ENCODE results near the gene SAMD15.
"Not testable (repeated sequence)": the region's sequence is repeated elsewhere in the genome, so short reads cannot be mapped to it uniquely, and the experiment has no call there.

The SAMD15 gene

DNA sequence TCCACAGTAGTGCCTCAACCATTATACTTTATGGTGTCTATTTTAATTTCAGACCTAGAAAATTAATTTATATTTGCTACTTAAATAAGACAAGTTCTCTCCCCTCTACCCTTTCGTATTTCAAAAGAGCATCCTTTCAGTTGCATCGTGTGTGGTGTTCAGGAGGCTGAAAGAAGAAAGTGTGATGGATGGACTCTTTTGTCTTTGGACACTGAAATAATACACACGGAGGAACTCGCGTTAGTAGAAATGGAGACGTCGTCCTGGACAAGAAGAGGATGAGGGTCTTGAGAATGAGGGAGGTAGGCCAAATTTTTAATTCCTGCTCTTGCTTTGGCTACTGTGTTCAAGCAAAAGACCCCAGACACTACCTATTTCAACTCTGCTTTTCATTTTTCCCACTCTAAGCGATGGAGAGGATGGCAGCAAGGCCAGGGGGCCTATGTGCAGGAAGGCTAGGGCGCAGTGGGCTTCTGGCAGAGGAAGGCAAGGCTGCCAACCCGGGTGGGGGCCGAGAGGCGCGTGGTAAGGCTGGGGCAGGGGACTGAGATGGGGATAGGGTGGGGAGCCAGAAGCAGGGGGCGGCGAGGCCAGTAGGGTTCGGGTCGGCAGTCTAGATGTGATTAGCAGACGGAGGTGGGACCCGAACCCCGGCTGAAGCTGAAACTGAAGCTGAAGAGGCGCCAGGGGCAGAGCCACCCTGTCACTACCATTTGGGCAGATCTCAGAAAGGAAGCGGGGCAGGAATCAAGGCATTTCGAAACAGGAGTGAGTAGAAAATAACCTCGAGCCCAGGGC, 1.0 kb upstream of the SAMD15 start:
- DNase-seq (ENCODE audit: low read depth in 2 of 2), result peak; percentile 17 to 19

DNA sequence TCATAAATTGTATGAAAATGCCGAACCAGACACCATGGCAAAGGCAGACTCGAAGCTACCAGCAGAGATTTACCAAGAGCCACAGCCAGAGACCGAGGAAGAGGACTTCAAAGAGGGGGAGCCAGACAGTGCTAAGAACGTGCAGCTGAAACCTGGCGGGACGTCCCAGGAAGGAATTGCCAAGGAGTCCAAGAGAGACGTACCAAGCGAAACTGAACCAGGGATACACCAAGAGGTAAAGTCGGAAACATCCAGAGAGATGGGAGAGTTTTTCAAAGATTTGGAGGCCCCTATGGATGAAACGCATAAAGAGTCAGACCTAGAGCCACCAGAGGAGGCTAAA, 294 bp downstream of the SAMD15 start:
- DNase-seq (ENCODE audit: low read depth in 2 of 2), result no peak

DNA sequence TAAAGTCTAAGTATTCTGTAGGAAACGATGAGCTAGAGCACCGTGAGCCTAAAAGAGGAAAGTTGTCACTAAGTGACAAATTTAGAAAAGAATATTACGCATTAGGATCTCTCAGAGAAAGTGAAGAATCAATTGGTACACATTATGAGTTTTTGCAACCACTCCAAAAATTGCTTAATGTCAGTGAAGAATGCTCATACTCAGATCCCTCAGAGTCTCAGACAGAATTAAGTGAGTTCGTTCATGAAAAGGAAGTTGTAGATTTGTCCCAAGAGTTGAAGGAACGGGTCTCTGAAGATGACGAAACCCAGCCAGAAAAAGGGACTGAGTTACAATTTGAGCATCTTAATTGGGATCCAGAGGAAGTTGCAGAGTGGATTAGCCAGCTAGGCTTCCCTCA, 1.5 kb downstream of the SAMD15 start:
- no peak for DNase-seq (ENCODE audit: low read depth in 2 of 2)

DNA sequence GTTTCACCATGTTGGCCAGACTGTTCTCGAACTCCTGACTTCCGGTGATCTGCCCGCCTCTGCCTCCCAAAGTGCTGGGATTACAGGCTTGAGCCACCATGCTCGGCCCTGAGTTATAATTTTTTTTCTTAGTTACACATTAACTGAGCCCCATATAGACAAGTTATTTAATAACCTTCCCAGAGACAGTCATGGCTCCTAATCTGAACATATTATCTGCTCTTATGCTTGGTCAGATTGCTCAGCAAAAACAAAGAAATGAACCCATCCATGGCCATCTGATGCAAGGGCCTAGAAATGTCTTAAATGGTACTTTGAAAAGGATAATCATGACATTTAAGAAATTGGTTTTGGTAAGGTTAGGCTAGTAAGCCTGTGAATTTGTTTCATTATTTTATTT, 13.0 kb downstream of the SAMD15 start:
- DNase-seq (ENCODE audit: low read depth in 2 of 2), result no peak

DNA sequence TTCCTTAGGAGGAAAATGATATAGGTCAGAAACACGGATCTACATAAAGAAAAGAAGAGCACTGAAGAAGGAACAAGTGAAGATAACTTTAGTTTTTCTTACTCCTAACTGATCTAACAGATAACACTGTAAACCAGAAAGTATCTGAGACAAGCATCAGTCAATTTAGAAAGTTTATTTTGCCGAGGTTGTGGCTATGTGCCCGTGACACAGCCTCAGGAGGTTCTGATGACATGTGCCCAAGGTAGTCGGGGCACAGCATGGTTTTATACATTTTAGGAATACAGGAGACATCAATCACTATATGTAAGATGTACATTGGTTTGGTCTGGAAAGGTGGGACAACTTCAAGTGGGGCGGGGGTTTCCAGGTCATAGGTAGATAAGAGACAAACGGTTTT, 23.0 kb downstream of the SAMD15 start:
- DNase-seq (ENCODE audit: low read depth in 2 of 2), result no peak

DNA sequence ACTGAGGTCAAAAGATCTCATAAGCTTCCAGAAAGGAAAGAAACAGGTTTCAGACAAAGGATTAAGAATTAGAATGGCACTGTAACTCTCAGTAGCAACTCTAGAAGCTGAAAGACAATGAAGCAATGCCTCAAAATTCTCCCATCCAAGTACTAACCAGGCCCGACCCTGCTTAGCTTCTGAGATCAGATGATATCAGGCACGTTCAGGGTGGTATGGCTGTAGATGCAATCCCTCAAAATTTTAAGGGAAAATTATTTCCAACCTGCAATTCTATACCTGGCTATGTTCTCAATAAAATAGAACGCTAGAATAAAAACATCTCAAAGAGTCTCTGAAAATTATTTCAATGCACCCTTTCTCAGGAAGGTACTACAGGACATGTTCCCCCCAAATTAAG, 26.6 kb downstream of the SAMD15 start:
- DNase-seq (ENCODE audit: low read depth in 2 of 2), result no peak

DNA sequence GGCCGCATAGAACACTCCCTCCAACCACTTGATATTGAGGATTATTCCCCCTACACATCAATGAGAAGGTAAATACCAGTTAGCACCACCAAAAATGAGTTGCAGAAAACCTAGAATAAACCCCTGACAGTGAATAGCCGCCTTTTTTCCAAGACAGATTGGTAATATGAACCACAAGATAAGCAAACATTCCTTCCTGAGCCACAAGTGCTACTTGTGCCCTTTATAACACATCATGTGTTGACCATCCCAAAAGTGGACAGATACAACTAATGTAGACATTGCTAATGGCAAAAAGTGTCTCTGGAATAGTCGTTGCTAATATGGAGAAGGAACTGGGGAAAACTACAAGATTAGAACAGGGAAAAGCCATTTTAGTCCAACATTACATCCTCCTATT, 28.9 kb downstream of the SAMD15 start:
- DNase-seq (ENCODE audit: low read depth in 2 of 2), result no peak

DNA sequence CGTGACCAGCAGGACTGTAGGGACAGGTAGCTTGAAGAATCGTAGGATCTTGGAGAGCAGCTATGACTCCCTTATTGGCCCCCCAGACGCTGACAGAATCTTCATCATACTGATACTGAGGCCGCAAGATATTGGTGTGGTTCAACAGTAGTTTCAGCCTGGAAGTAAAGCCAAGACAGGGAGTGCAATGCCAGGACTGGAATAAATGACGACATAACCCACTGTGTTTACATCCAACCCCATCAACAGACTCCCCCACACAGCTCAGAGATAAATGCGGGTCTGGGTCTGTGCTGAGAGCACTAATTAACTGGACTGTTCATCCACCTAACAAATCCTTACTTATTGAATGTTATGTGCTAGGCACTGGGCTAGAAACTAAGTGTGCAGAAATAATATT, 29.5 kb downstream of the SAMD15 start:
- no peak for DNase-seq (ENCODE audit: low read depth in 2 of 2)

DNA sequence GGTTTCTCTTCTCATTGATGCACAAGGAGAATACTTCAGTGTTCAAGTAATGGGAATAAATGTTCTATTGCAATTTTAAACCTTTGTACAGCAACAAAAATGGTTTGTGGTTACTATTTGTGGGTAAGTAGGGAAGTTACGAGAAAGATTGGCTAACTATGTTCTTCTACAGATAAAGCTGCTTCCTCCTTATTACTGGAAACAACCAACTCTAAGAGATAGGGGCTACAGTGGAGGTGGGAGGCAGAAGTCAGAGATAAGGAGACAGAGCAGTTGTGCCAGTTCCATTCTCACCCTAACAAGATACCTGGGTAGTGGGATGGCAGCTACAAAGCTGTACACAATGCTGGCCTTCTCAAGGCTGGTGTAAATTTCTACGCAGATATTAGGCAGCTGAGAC, 30.0 kb downstream of the SAMD15 start:
- no peak for DNase-seq (ENCODE audit: low read depth in 2 of 2)

DNA sequence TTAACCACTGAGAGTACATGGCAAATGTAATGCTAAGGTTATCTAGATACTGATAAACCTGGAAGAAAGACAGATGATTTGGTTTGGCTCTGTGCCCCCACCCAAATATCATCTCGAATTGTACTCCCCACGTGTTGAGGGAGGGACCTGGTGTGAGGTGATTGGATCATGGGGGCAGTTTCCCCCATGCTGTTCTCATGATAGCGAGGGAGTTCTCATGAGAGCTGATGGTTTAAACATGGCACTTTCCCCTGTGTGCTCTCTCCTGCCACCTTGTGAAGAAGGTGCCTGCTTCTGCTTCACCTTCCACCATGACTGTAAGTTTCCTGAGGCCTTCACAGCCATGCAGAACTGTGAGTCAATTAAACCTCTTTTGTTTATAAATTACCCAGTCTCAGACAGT, 32.0 kb downstream of the SAMD15 start:
- no peak for DNase-seq (ENCODE audit: low read depth in 2 of 2)

DNA sequence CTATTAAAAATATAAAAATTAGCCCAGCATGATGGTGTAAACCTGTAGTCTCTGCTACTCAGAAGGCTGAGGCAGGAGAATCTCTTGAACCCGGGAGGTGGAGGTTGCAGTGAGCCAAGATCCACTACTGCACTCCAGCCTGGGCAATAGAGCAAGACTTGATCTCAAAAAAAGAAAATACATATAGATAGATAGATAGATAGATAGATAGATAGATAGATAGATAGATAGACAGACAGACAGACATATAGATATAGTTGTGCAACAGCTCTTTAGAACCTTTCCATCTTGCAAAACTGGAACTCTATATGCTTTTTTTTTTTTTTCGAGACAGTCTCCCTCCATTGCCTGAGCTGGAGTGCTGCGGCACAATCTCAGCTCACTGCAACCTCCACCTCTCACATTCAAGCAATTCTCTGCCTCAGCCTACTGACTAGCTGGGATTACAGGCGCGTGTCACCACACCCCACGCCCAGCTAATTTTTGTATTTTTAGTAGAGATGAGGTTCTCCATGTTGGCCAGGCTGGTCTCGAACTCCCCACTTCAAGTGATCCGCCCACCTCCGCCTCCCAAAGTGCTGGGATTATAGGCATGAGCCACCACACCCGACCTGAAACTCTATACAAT, 38.3 kb downstream of the SAMD15 start:
- not testable (repeated sequence) for DNase-seq (ENCODE audit: low read depth in 2 of 2)

DNA sequence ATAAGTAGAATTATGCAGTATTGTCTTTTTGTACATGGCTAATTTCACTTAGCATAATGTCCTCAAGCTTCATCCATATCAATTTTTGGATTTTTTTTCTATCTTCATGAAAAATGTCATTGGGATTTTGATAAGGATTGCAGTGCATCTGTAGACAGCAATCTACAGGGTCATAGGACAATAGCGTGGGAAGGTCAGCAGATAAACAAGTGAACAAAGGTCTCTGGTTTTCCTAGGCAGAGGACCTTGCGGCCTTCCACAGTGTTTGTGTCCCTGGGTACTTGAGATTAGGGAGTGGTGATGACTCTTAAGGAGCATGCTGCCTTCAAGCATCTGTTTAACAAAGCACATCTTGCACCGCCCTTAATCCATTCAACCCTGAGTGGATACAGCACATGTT, 38.9 kb downstream of the SAMD15 start:
- DNase-seq (ENCODE audit: low read depth in 2 of 2), result not testable (repeated sequence)

DNA sequence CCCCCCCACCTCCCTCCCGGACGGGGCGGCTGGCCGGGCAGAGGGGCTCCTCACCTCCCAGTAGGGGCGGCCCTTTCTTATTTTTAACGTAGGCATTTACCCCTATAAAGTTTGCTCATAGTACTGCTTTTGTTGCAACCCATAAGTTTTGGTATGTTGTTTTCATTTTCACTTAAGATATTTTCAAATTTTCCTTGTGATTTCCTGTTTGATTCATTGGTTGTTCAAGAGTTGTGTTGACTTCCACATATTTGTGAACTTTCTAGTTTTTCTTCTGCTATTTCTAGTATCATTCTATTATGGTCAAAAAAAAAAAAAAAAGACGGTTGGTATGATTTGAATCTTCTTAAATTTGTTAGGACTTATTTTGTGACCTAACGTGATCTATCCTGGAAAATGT, 39.7 kb downstream of the SAMD15 start:
- DNase-seq (ENCODE audit: low read depth in 2 of 2), result no peak

DNA sequence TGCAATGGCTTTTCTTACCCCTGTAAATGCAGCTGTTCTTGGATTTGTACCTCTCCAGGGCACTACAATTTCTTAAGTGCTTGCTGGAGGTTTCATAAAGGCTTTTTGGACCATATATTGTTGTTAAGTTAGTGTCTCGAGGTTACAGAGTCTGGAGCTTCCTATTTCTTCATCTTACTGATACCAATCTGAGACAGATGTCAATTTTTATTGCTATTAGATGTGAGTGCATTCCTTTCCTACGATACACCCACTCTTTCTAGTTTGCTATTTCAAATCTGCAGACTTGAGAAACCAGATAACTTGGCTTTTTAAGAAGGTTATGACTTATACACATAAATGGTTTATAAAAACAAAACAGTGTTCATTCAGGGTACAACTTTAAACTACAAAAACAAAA, 44.0 kb downstream of the SAMD15 start:
- DNase-seq (ENCODE audit: low read depth in 2 of 2), result no peak

DNA sequence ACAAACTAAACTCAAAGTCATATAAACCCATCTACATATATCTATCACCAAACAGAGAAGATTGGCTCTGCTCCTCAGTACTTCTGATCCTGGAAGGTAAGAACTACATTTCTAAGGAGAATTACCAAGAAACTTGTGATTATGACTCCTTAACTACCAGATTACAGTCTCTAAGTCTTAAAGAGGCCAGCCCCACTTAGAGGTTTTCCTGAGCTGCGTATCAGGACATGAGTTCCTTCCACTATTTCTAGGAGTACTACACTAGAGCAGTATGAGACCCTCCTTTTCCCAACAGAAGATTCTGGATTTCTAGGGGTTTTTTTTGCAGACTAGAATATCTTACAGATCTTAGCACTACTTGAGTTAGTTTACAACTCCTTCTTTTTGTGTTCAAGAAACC, 46.2 kb downstream of the SAMD15 start, which contains the start of gene NOXRED1:
Gene NOXRED1, minus strand, starts transcription at position 101 of the 400 bp plus-strand sequence. CDS start 634 bp downstream, outside the sequence.
- DNase-seq (ENCODE audit: low read depth in 2 of 2), result no peak

DNA sequence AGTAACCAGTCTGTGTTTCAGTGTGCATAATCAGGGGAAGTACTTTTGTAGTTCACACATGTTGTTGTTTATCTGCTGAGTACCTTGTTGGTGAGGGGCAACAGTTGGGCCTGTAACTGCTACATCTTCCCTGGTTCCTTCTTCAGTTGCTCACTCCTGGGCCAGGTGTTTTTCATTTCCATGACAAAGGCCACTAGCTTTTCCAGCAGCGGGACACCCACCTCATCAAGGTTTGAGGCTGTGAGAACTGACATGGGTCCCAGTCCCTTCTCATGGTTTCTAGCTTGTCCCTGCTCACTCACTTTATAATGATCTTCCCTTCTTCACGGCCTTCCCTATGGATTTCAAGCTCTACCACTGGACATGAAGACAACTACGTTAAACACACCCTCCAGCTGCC, 47.7 kb downstream of the SAMD15 start:
- DNase-seq (ENCODE audit: low read depth in 2 of 2), result no peak

DNA sequence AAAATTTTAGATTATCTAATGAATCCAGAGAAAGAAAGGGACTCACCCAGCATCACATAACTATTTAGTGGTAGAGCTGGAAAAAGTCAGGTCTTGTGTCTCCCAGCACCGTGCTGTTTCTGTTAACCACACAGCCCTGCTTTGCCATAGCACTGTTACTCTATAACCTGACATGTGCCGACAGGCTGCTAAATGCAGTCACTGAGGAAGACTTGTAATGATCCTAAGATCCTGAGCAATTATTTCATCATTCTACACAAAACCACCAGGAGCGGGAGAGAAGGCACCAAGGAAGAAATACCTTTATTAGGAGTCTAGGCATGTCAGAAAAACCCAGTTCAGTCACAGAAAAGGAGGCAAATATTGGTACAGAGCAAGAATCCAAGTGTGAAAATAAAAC, 49.2 kb downstream of the SAMD15 start:
- DNase-seq (ENCODE audit: low read depth in 2 of 2), result no peak

DNA sequence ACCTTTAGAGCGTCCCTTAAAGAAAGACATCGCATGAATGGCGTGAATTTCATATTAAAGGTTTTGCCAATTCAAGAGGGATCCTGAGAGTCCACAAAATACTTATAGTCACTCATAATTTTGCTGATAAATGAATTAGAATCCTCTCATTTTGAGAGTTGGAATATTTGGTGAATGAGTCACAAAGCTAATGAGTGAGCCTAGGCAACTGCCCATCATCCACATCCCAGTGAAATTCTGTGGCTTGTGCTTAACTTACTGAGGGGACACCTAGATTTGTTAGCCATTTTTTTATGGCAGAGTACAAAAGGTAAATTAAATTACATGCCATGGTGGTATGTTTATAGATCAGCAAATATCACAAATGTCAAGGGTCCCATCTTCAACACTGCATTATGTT, 58.9 kb downstream of the SAMD15 start:
- no peak for DNase-seq (ENCODE audit: low read depth in 2 of 2)

DNA sequence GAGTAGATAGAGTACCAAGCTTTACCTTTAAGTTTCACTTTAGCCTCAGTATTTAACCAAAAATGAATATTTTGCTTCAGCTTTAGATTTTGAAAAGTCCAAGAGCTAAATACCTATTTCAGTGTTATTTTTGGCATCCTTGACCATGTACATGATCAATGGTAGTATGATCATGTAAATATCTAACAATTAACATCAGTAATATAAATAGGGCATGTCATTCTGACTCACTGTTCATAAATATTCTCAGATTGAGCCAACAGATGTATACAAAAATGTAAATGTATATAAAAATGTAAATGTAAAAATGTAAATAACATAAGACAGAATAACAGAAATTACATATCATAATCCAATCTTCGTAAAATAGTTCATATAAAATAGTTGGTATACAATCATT, 61.4 kb downstream of the SAMD15 start:
- DNase-seq (ENCODE audit: low read depth in 2 of 2), result no peak

DNA sequence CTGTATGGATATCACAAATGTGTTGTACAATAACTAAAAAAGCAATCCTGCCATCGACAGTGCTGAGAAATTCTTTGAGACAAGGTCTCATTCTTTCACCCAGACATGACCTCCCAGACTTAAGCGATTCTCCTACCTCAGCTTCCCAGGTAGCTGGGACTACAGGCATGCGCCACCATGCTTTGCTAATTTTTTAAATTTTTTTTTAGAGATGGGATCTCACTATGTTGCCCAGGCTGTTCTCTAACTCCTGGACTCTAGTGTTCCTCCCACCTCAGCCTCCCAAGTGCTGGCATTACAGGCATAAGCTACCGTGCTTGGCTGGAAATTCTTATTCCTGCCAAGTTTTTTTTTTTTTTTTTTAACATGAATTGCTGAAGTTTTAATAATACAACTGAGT, 62.7 kb downstream of the SAMD15 start:
- DNase-seq (ENCODE audit: low read depth in 2 of 2), result no peak

Data from activated CD4-positive, alpha-beta T cell treated with anti-CD3 and anti-CD28 coated beads for 24 hours (primary cell).